HCT116 (cell line): ENCODE data around the gene TMC2. TPM values are rescaled to one million over a fixed set of nuclear protein-coding genes. Genes with fewer than 3 reads are reported as not detected.

Source experiments
- ATAC-seq: fragments of 200-7000 bp; cut with Tn5 transposase; 2 replicates; pipeline ENCODE4 v1.9.1; 2020; ENCODE audit warnings: mild to moderate bottlenecking, moderate library complexity
- BruUV-seq: library from RNA; stranded (reverse); fragments of 400-500 nt; replicated peaks from 2 replicates; lab custom pipeline; 2021; lab: Mats Ljungman, UMichigan
- CTCF ChIA-PET: fragments of 300-600 bp; sonication (Branson Sonifier 250); formaldehyde crosslinking; loops from one replicate; lab custom pipeline; 2021; ENCODE audit warnings: antibody characterized with exemption; lab: Charles Lee
- POLR2A ChIA-PET: fragments of 300-600, 350-600 bp; sonication (Branson Sonifier 250); formaldehyde crosslinking; loops from one replicate; lab custom pipeline; 2021; ENCODE audit warnings: antibody characterized with exemption; lab: Charles Lee
- RAD21 ChIA-PET, 2 experiments: fragments of 300-600 bp; sonication (Branson Sonifier 250); formaldehyde crosslinking; loops; one replicate each; lab custom pipeline; 2023; ENCODE audit warnings: low total read pairs in 2 of 2; ENCODE audit not compliant: uncharacterized antibody in 2 of 2, unreplicated experiment in 2 of 2, low non-redundant PET in 1 of 2; lab: Charles Lee
- DNase-seq: peaks from one replicate; pipeline ENCODE4 v3.0.0-alpha.2; 2010; ENCODE audit warnings: low read depth, low spot score
- H2AFZ ChIP-seq: fragments of 200-600 bp; shearing (Covaris generic), sonication (generic); 2 replicates; pipeline ENCODE4 v1.6.1; 2017; ENCODE audit warnings: low read depth, mixed run types, mixed read lengths, antibody characterized with exemption, low read length; ENCODE audit not compliant: poor library complexity, severe bottlenecking
- H3K27ac ChIP-seq: 2 replicates; pipeline ENCODE4 v1.5.1; 2012; ENCODE audit warnings: low read depth, low read length
- H3K27me3 ChIP-seq: fragments of 200-600 bp; sonication (generic); 2 replicates; pipeline ENCODE4 v1.6.1; 2016; ENCODE audit warnings: mixed run types, low read length, mixed read lengths; ENCODE audit not compliant: insufficient read depth
- H3K36me3 ChIP-seq, 2 experiments: fragments of 200-500 bp in 1 of 2; fragments of 200-600 bp in 1 of 2; sonication (Bioruptor generic) in 1 of 2; sonication (generic) in 1 of 2; 2 replicates each; pipeline versions ENCODE4 v1.5.1 to v1.6.1; 2014 to 2016; ENCODE audit warnings: low read length in 2 of 2, inconsistent platforms in 1 of 2, mixed read lengths in 1 of 2, mixed run types in 1 of 2; ENCODE audit not compliant: insufficient read depth in 2 of 2, control insufficient read depth in 1 of 2
- H3K4me1 ChIP-seq, 2 experiments: fragments of 200-600 bp in 1 of 2; sonication (generic) in 1 of 2; 2 replicates each; pipeline versions ENCODE4 v1.5.1 to v1.6.1; 2012 to 2017; ENCODE audit warnings: low read length in 2 of 2, inconsistent platforms in 1 of 2, mild to moderate bottlenecking in 1 of 2, mixed read lengths in 1 of 2, mixed run types in 1 of 2, moderate library complexity in 1 of 2; ENCODE audit not compliant: insufficient read depth in 2 of 2, control insufficient read depth in 1 of 2
- H3K4me2 ChIP-seq: fragments of 200-600 bp; sonication (generic); 2 replicates; pipeline ENCODE4 v1.6.1; 2017; ENCODE audit warnings: mixed run types, low read length, mixed read lengths
- H3K4me3 ChIP-seq, 2 experiments: fragments of 200-600 bp in 1 of 2; sonication (generic) in 1 of 2; replicated peaks in 1 of 2; 2 replicates each; pipeline ENCODE4 v1.5.1; 2011 to 2016; ENCODE audit warnings: low read length in 2 of 2, control low read depth in 1 of 2, low read depth in 1 of 2, mild to moderate bottlenecking in 1 of 2, mixed read lengths in 1 of 2, mixed run types in 1 of 2
- H3K79me2 ChIP-seq: fragments of 200-600 bp; sonication (generic); 2 replicates; pipeline ENCODE4 v1.6.1; 2017; ENCODE audit warnings: mild to moderate bottlenecking, mixed run types, low read length, moderate library complexity, mixed read lengths; ENCODE audit not compliant: insufficient read depth
- H3K9ac ChIP-seq: fragments of 200-600 bp; sonication (generic); 2 replicates; pipeline ENCODE4 v1.6.1; 2016; ENCODE audit warnings: low read length, mixed read lengths
- H3K9me2 ChIP-seq: fragments of 200-600 bp; sonication (generic), shearing (Covaris generic); 2 replicates; pipeline ENCODE4 v1.6.1; 2017; ENCODE audit warnings: mixed run types, mild to moderate bottlenecking, moderate library complexity; ENCODE audit not compliant: insufficient read depth
- H3K9me3 ChIP-seq, 2 experiments: fragments of 200-500 bp in 1 of 2; fragments of 200-600 bp in 1 of 2; sonication (Bioruptor generic) in 1 of 2; sonication (generic) in 1 of 2; 2 replicates each; pipeline ENCODE4 v1.6.1; 2014 to 2017; ENCODE audit warnings: low read length in 2 of 2, mixed read lengths in 2 of 2, inconsistent platforms in 1 of 2, low read depth in 1 of 2, mild to moderate bottlenecking in 1 of 2, mixed run types in 1 of 2, moderate library complexity in 1 of 2; ENCODE audit not compliant: control insufficient read depth in 1 of 2, insufficient read depth in 1 of 2
- H4K20me1 ChIP-seq: fragments of 200-600 bp; sonication (generic), shearing (Covaris generic); 2 replicates; pipeline ENCODE4 v1.6.1; 2017; ENCODE audit warnings: mixed run types, mild to moderate bottlenecking, moderate library complexity; ENCODE audit not compliant: insufficient read depth
- EZH2 ChIP-seq: fragments of 200-600 bp; sonication (generic); IDR thresholded peaks from 2 replicates; pipeline ENCODE4 v1.6.1; 2017; ENCODE audit warnings: antibody characterized with exemption, mixed run types
- YY1 ChIP-seq: IDR thresholded peaks from 2 replicates; pipeline ENCODE4 v1.6.1; 2011; ENCODE audit warnings: low read length, low read depth, moderate library complexity, mild to moderate bottlenecking; ENCODE audit not compliant: insufficient replicate concordance; ENCODE audit errors: extremely low read depth
- ZFX ChIP-seq: fragments of 450-650 bp; IDR thresholded peaks from 2 replicates; pipeline ENCODE4 v1.6.1; 2017
- intact Hi-C: fragments of 100-400 bp; cut with micrococcal nuclease; formaldehyde crosslinking; loops from 2 replicates; pipeline ENCODE4 v1.10.0; 2022
- total RNA-seq: library from RNA; stranded (reverse); gene quantifications from one replicate; pipeline ENCODE4 v1.2.1, GENCODE V29; 2021; ENCODE audit not compliant: unreplicated experiment
- TF ChIP-seq, protein P1 (sequence below): IDR thresholded peaks from 2 replicates; pipeline ENCODE4 v1.6.1; 2011; ENCODE audit warnings: mild to moderate bottlenecking, low read length, moderate library complexity; ENCODE audit not compliant: insufficient replicate concordance; ENCODE audit errors: extremely low read depth
- TF ChIP-seq, protein P2 (sequence below): IDR thresholded peaks from 2 replicates; pipeline ENCODE4 v1.6.1; 2012

TMC2 gene
- total RNA-seq, 1 experiment from 2014 or later: not detected

DNA sequence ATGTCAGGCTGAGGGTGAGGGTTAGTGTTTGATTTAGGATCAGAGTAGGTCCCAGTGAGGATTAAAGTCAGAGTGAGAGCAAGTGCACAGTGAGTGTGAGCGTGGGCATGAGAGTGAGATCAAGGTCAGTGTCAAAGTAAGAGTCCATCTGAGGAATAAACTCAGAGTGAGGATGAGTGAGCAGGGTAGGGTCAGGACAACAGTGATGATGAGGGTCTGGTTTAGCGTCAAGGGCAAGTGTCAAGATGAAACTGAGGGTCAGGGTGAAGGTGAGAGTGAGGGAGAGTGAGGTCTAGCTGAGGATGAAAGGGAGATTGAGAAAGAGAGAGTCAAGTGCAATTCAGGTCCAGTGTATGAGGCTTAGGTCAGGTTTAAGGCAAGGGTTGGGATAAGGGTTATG is 20.0 kb upstream of the TMC2 start (continued):
- TF ChIP-seq, protein P1, sequence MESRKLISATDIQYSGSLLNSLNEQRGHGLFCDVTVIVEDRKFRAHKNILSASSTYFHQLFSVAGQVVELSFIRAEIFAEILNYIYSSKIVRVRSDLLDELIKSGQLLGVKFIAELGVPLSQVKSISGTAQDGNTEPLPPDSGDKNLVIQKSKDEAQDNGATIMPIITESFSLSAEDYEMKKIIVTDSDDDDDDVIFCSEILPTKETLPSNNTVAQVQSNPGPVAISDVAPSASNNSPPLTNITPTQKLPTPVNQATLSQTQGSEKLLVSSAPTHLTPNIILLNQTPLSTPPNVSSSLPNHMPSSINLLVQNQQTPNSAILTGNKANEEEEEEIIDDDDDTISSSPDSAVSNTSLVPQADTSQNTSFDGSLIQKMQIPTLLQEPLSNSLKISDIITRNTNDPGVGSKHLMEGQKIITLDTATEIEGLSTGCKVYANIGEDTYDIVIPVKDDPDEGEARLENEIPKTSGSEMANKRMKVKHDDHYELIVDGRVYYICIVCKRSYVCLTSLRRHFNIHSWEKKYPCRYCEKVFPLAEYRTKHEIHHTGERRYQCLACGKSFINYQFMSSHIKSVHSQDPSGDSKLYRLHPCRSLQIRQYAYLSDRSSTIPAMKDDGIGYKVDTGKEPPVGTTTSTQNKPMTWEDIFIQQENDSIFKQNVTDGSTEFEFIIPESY: no peak
- no peak for TF ChIP-seq YY1
- TF ChIP-seq, protein P2, sequence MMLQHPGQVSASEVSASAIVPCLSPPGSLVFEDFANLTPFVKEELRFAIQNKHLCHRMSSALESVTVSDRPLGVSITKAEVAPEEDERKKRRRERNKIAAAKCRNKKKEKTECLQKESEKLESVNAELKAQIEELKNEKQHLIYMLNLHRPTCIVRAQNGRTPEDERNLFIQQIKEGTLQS: no peak

DNA sequence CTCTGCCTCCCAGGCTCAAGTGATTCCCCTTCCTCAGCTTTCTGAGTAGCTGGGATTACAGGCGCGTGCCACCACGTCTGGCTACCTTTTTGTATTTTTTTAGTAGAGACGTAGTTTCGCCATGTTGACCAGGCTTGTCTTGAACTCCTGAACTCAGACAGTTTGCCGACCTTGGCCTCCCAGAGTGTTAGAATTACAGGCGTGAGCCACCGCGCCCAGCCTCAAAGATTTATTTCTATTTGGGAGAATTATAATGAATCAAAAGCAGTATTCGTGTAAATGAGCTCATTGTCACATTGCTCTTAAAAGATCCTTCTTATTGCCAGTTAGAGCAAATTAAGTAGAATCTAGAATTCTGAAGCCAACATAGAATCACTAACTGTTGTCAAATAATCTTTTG is 18.3 kb upstream of the TMC2 start:
- Histone ChIP-seq H3K4me3 (no peak overlapping the region), H2AFZ (no peak overlapping the region), H4K20me1 (no peaks in the 10 kb centered on the region), H3K9me2 (no peaks in the 10 kb centered on the region), H3K36me3 (no peaks in the 10 kb centered on the region), H3K4me2 (no peak overlapping the region), H3K9me3 (no peaks in the 10 kb centered on the region), H3K9ac (no peak overlapping the region), H3K79me2 (no peaks in the 10 kb centered on the region), H3K27ac (no peak overlapping the region), H3K27me3 (no peaks in the 10 kb centered on the region), H3K4me1 (peaks cover 0 to 6% of the 10 kb centered on the region in 2 experiments; a peak in 2 of 4 replicates)
- DNase-seq: no peak
- intact Hi-C loops: no loop called here
- no peak for TF ChIP-seq ZFX
- TF ChIP-seq EZH2: no peak
- POLR2A ChIA-PET: no interaction called here
- no peak for ATAC-seq
- no TSS peak for BruUV-seq
- CTCF ChIA-PET: interaction anchor here (1.1 kb wide), 1 partner anchor 9 kb away, joined by 3 read pairs; the partner anchor contains the start of gene ZNF343
- RAD21 ChIA-PET: no interaction called here
